Adrenal gland (tissue), 12 donors: ENCODE measurements around the gene SMPD3. TPM values are rescaled to one million over a fixed set of nuclear protein-coding genes. Genes with fewer than 3 reads are reported as not detected.
A peak's percentile ranks its signal among the peaks of the same experiment; 100 is the strongest.

Source experiments
- DNase-seq, 7 donors: peaks; one replicate each; pipeline ENCODE4 v3.0.0-alpha.2; 2019 to 2020
- H3K27ac ChIP-seq, 5 donors: fragments of 200-600 bp; sonication (generic) in 4 of 5; 1 replicate in 3 of 5; 2 replicates in 2 of 5; pipeline versions ENCODE4 v1.5.1 to v1.8.0; 2016 to 2020; ENCODE audit warnings: mild to moderate bottlenecking in 1 of 5
- H3K27me3 ChIP-seq: fragments of 200-600 bp; 2 replicates; pipeline ENCODE4 v1.8.0; 2021
- H3K36me3 ChIP-seq, 2 donors: fragments of 200-600 bp; replicated peaks in 1 of 2; 1 replicate in 1 of 2; 2 replicates in 1 of 2; pipeline versions ENCODE4 v1.5.1 to v1.8.0; 2018 to 2022
- H3K4me1 ChIP-seq, 2 donors: fragments of 200-600 bp; replicated peaks in 1 of 2; 1 replicate in 1 of 2; 2 replicates in 1 of 2; pipeline versions ENCODE4 v1.5.1 to v1.8.0; 2018 to 2021
- H3K4me3 ChIP-seq, 4 donors: fragments of 200-600 bp; sonication (generic) in 3 of 4; one replicate each; pipeline ENCODE4 v1.5.1; 2016 to 2018
- H3K9me3 ChIP-seq, 3 donors: fragments of 200-600 bp; sonication (generic) in 1 of 3; replicated peaks in 1 of 3; 1 replicate in 2 of 3; 2 replicates in 1 of 3; pipeline versions ENCODE4 v1.5.1 to v1.8.0; 2016 to 2021
- CTCF ChIP-seq, 6 experiments: fragments of 450-650 bp in 4 of 6; fragments of 200-600 bp in 2 of 6; sonication (generic) in 1 of 6; IDR thresholded peaks; 1 replicate in 5 of 6; 2 replicates in 1 of 6; pipeline versions ENCODE4 v1.5.1 to v1.8.0; 2016 to 2021; ENCODE audit warnings: antibody characterized with exemption in 6 of 6, mild to moderate bottlenecking in 2 of 6, moderate library complexity in 1 of 6
- POLR2A ChIP-seq, 2 donors: fragments of 450-650 bp; IDR thresholded peaks; one replicate each; pipeline ENCODE4 v1.6.1; 2017; ENCODE audit warnings: antibody characterized with exemption in 2 of 2, mild to moderate bottlenecking in 2 of 2, moderate library complexity in 1 of 2
- WGBS, 4 donors: extraction: QIAGEN DNeasy Blood & Tissue Kit in 2 of 4; methylation state at CpG; one replicate each; pipeline versions ENCODE4 v1.1.5 to v1.1.7; 2013 to 2017; 5-methylcytosine and 5-hydroxymethylcytosine counted together
- intact Hi-C, 2 donors: fragments of 100-400 bp; cut with DNase I; formaldehyde crosslinking; loops; one replicate each; pipeline versions ENCODE4 v1.14.1 to v1.15.0; 2022 to 2023
- polyA plus RNA-seq, 3 donors: library from polyadenylated mRNA; stranded (reverse); fragments of 200-250 nt in 2 of 3; fragments of 350-450 nt in 1 of 3; fragmentation: Illumina TruSeq in 1 of 3; extraction: RNeasy Lipid Tissue Mini Kit (QIAGEN cat#74804) in 1 of 3; gene quantifications; one replicate each; pipeline ENCODE4 v1.2.3, GENCODE V29; 2013 to 2014
- total RNA-seq, 9 donors: library from RNA; depleted of rRNA in 4 of 9; stranded (reverse); fragments of >200 nt in 4 of 9; fragments of 120-200 nt in 1 of 9; fragmentation: NEBNext Ultra II Directional in 1 of 9; extraction: Animal tissue kit (Norgen Biotek cat#: 25700) in 1 of 9; gene quantifications; one replicate each; pipeline versions ENCODE4 v1.1.0 to v1.2.4, GENCODE V29; 2013 to 2023
- donor health status: healthy with polysubstance abuse.
- donor health status: Bipolar disorder and iron deficiency.
- donor health status: DM: yes; HTN: yes; CAD: no.
- donor health status: DM: no; HTN: no; CAD: no.
- donor health status: DM: no; HTN: no; CAD: no.
- donor health status: DM: yes; HTN: yes; CAD: no.

The SMPD3 gene
- total and polyA plus RNA-seq, 12 donors, result 0.32 to 7.8 (median 1.2) TPM; not detected in 2

GRCh38 chr16:68359398-68360191, 88.7 kb downstream of the SMPD3 start:
- Histone ChIP-seq H3K9me3 (no peaks in the 10 kb centered on the region), H3K27ac (no peak overlapping the region), H3K36me3 (peaks cover 0 to 15% of the 10 kb centered on the region in 2 donors), H3K27me3 (no peaks in the 10 kb centered on the region), H3K4me3 (no peak overlapping the region), H3K4me1 (peaks cover 28 to 34% of the 10 kb centered on the region in 2 donors)
- DNase-seq, result no peak
- no peak for TF ChIP-seq POLR2A (IDR thresholded peaks at IDR 0.05)
- TF ChIP-seq CTCF (IDR thresholded peaks at IDR 0.05), result no peak
- intact Hi-C loops, result no loop called here
- WGBS, 4 donors, result 83 to 91% (median 88%) methylated on average over 13 to 23 of the region's 23 CpGs

DNA sequence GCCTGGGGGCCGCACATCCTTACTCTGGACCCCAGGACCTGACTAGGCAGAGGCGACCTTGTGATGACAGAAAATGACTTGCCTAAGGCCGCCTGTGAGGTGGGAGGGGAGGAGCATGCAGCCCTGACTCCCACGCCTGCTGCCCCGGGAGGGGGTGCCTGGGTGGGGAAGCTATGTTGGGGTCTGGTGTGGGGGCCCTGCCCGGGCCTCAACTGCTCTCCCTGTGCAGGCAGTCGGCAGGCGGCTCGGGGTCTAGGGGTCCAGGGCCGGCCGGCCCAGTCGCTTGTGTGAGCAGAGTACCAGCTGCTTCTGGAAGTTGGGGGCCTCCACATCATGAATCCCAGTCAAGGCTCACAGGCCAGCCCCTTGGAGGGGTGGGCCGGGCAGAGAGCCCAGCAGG, 89.4 kb downstream of the SMPD3 start:
- H3K9me3 ChIP-seq, result no peaks in the 10 kb centered on the region
- peaks cover 0 to 20% of the 10 kb centered on the region in 2 donors for H3K36me3 ChIP-seq
- no peak for DNase-seq
- no peak overlapping the region for H3K4me3 ChIP-seq
- H3K4me1 ChIP-seq, result peaks cover 28% of the 10 kb centered on the region in 2 donors
- no peak overlapping the region for H3K27ac ChIP-seq
- intact Hi-C loops, result no loop called here
- TF ChIP-seq POLR2A (IDR thresholded peaks at IDR 0.05) (no peak), CTCF (IDR thresholded peaks at IDR 0.05) (no peak)
- WGBS, 4 donors, result 0 to 75% (median 68%) methylated on average over 1 to 13 of the region's 13 CpGs
- no peaks in the 10 kb centered on the region for H3K27me3 ChIP-seq

DNA sequence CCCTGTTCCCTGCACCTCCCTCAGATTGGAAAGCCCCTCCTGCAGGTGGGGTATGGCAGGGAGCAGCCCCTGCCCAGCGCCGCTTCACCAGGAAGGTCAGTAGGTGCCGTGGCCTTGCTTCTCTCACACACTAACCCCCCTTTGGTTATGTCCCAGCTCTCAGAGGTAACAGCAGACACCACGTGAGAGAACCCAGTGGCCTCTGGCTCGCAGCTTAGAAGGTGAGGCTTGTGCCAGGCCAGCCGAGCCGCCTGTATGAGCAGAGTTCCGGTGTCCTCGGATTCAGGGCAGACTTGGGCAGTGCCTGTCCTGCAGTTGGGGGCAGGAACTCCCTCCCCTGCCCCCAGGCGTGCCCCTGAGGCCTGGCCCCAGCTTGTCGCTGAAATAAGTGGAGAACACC, 90.4 kb downstream of the SMPD3 start:
- DNase-seq, result peak in 5 of 7 donors; percentile 65 to 80 (median 74)
- intact Hi-C loops, result no loop called here
- peaks cover 0 to 31% of the 10 kb centered on the region in 2 donors for H3K36me3 ChIP-seq
- no peaks in the 10 kb centered on the region for H3K27me3 ChIP-seq
- TF ChIP-seq POLR2A (IDR thresholded peaks at IDR 0.05) (no peak), CTCF (IDR thresholded peaks at IDR 0.05) (no peak)
- WGBS, 4 donors, result 45 to 58% (median 51%) methylated on average over 6 to 11 of the region's 11 CpGs
- no peak overlapping the region for H3K4me3 ChIP-seq
- peaks cover 24 to 28% of the 10 kb centered on the region in 2 donors for H3K4me1 ChIP-seq
- no peaks in the 10 kb centered on the region for H3K9me3 ChIP-seq
- H3K27ac ChIP-seq, result peak overlapping the region in 3 of 5 donors; percentile 19 to 72 (median 44)

DNA sequence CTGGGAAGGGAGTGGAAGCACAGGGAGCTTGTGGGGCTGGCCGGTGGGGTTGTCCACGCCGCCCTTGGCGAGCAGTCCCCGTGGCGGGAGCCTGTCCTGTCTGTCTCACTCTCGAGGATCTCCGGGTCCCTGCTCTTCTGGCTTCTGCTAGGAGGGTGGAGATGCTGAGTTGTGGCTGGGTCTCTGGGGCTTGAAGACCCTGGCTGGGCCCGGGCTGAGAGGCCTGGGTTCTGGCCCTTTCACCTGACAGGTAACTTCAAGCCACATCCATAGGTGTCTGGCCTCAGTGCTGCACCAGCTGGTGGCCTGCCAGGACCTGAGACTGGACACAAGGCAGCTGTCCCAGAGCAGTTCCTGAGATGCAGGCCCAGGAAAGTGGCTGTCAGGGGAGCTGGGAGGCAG, 90.8 kb downstream of the SMPD3 start:
- DNase-seq, result peak in 1 of 7 donors; percentile 23
- WGBS, 4 donors, result 78 to 96% (median 81%) methylated on average over 6 to 9 of the region's 9 CpGs; no CpG with 5 or more reads in 1 of the 4 donors
- no peak overlapping the region for H3K4me3 ChIP-seq
- peaks cover 0 to 34% of the 10 kb centered on the region in 2 donors for H3K36me3 ChIP-seq
- H3K27me3 ChIP-seq, result no peaks in the 10 kb centered on the region
- TF ChIP-seq POLR2A (IDR thresholded peaks at IDR 0.05) (no peak), CTCF (IDR thresholded peaks at IDR 0.05) (no peak)
- peaks cover 24 to 28% of the 10 kb centered on the region in 2 donors for H3K4me1 ChIP-seq
- H3K9me3 ChIP-seq, result no peaks in the 10 kb centered on the region
- peak overlapping the region in 3 of 5 donors; percentile 19 to 72 (median 44) for H3K27ac ChIP-seq
- intact Hi-C loops, result no loop called here
